Endothelial cell of umbilical vein (primary cell): ENCODE data around the gene DACT2. TPM values are rescaled to one million over a fixed set of nuclear protein-coding genes. Genes with fewer than 3 reads are reported as not detected.

Experiments
- BruUV-seq: library from RNA; stranded (reverse); fragments of 400-500 nt; replicated peaks from 2 replicates; lab custom pipeline; 2021; lab: Mats Ljungman, UMichigan
- CTCF ChIA-PET: fragments of 300-600, 350-600 bp; sonication (Branson Sonifier 250); formaldehyde crosslinking; loops from one replicate; lab custom pipeline; 2021; ENCODE audit warnings: antibody characterized with exemption, inconsistent platforms; lab: Charles Lee
- POLR2A ChIA-PET: fragments of 300-600, 350-600 bp; sonication (Branson Sonifier 250); formaldehyde crosslinking; loops from one replicate; lab custom pipeline; 2021; ENCODE audit warnings: antibody characterized with exemption, inconsistent platforms; lab: Charles Lee
- DNase-seq: peaks from one replicate; pipeline ENCODE4 v3.0.0-alpha.2; 2011; ENCODE audit warnings: low read depth, low spot score
- FAIRE-seq: peaks from 2 replicates; lab custom pipeline; 2011; peaks lifted over from hg19 to GRCh38; lab: Jason Lieb, UNC
- H2AFZ ChIP-seq: 2 replicates; pipeline ENCODE4 v1.6.0; 2012; ENCODE audit warnings: low read depth, low read length, control low read depth, inconsistent platforms
- H3K27ac ChIP-seq: 2 replicates; pipeline ENCODE4 v1.5.1; 2011; ENCODE audit warnings: low read depth, mild to moderate bottlenecking, control low read depth, low read length, moderate library complexity; ENCODE audit not compliant: insufficient read depth
- H3K27me3 ChIP-seq, 2 experiments: 2 replicates each; pipeline versions ENCODE4 v1.6.0 to v1.6.1; 2011; ENCODE audit warnings: low read length in 2 of 2, mixed read lengths in 1 of 2; ENCODE audit not compliant: control insufficient read depth in 2 of 2, insufficient read depth in 2 of 2
- H3K36me3 ChIP-seq, 2 experiments: 2 replicates in 1 of 2; 3 replicates in 1 of 2; pipeline ENCODE4 v1.5.1; 2011; ENCODE audit warnings: low read length in 2 of 2, mild to moderate bottlenecking in 1 of 2, moderate library complexity in 1 of 2; ENCODE audit not compliant: control insufficient read depth in 2 of 2, insufficient read depth in 2 of 2; ENCODE audit errors: extremely low read depth in 1 of 2
- H3K4me1 ChIP-seq: 3 replicates; pipeline ENCODE4 v1.5.1; 2011; ENCODE audit warnings: mild to moderate bottlenecking, low read length; ENCODE audit not compliant: control insufficient read depth, insufficient read depth; ENCODE audit errors: extremely low read depth
- H3K4me2 ChIP-seq: 2 replicates; pipeline ENCODE4 v1.6.1; 2011; ENCODE audit warnings: low read length, control low read depth, mixed read lengths; ENCODE audit not compliant: insufficient read depth
- H3K4me3 ChIP-seq, 3 experiments: fragments of 200-600 bp in 1 of 3; sonication (generic), shearing (Covaris generic) in 1 of 3; replicated peaks in 1 of 3; 2 replicates each; pipeline ENCODE4 v1.5.1; 2011 to 2016; ENCODE audit warnings: control low read depth in 3 of 3, low read length in 3 of 3, mild to moderate bottlenecking in 2 of 3, inconsistent platforms in 1 of 3, low read depth in 1 of 3, moderate library complexity in 1 of 3; ENCODE audit not compliant: insufficient read depth in 1 of 3
- H3K79me2 ChIP-seq: 2 replicates; pipeline ENCODE4 v1.6.0; 2012; ENCODE audit warnings: low read length, inconsistent platforms; ENCODE audit not compliant: control insufficient read depth, insufficient read depth
- H3K9ac ChIP-seq: replicated peaks from 2 replicates; pipeline ENCODE3; 2011; ENCODE audit warnings: low read length, control low read depth; ENCODE audit not compliant: insufficient read depth; ENCODE audit errors: extremely low read depth
- H3K9me1 ChIP-seq: replicated peaks from 3 replicates; pipeline ENCODE4 v1.6.0; 2011; ENCODE audit warnings: mild to moderate bottlenecking, low read length; ENCODE audit not compliant: control insufficient read depth, insufficient read depth; ENCODE audit errors: extremely low read depth
- H3K9me3 ChIP-seq: replicated peaks from 2 replicates; pipeline ENCODE4 v1.5.1; 2012; ENCODE audit warnings: low read length, inconsistent platforms; ENCODE audit not compliant: control insufficient read depth, insufficient read depth
- H4K20me1 ChIP-seq: replicated peaks from 2 replicates; pipeline ENCODE3; 2011; ENCODE audit warnings: mild to moderate bottlenecking, low read length; ENCODE audit not compliant: control insufficient read depth, insufficient read depth; ENCODE audit errors: extremely low read depth
- CTCF ChIP-seq, 2 donors: IDR thresholded peaks; 1 replicate in 1 of 2; 2 replicates in 1 of 2; pipeline ENCODE4 v1.5.1; 2011; ENCODE audit warnings: low read length in 2 of 2, mild to moderate bottlenecking in 2 of 2, moderate library complexity in 2 of 2, control low read depth in 1 of 2, inconsistent platforms in 1 of 2, low read depth in 1 of 2; ENCODE audit not compliant: insufficient read depth in 1 of 2; ENCODE audit errors: extremely low read depth in 1 of 2
- EZH2 ChIP-seq: IDR thresholded peaks from 2 replicates; pipeline ENCODE4 v1.6.1; 2012; ENCODE audit warnings: borderline replicate concordance, low read depth, mild to moderate bottlenecking, moderate library complexity, low read length, inconsistent platforms; ENCODE audit not compliant: severe bottlenecking
- FOS ChIP-seq: IDR thresholded peaks from 2 replicates; pipeline ENCODE4 v1.6.1; 2011; ENCODE audit warnings: mild to moderate bottlenecking, low read length, moderate library complexity, borderline replicate concordance; ENCODE audit not compliant: insufficient read depth
- GATA2 ChIP-seq: IDR thresholded peaks from 2 replicates; pipeline ENCODE4 v1.7.0; 2011; ENCODE audit warnings: low read depth, mild to moderate bottlenecking, moderate library complexity, mixed read lengths, low read length; ENCODE audit not compliant: insufficient read length, insufficient read depth
- JUN ChIP-seq: IDR thresholded peaks from 2 replicates; pipeline ENCODE4 v1.6.1; 2011; ENCODE audit warnings: borderline replicate concordance, low read depth; ENCODE audit not compliant: insufficient read length, insufficient read depth
- MYC ChIP-seq: IDR thresholded peaks from one replicate; pipeline ENCODE4 v1.6.1; 2011; ENCODE audit warnings: mild to moderate bottlenecking, low read depth, low read length
- POLR2A ChIP-seq: IDR thresholded peaks from 2 replicates; pipeline ENCODE4 v1.6.1; 2012; ENCODE audit warnings: low read depth, mild to moderate bottlenecking, control low read depth, low read length
- POLR2AphosphoS5 ChIP-seq: IDR thresholded peaks from 2 replicates; pipeline ENCODE4 v1.6.1; 2012; ENCODE audit warnings: low read depth, mild to moderate bottlenecking, control low read depth, low read length, moderate library complexity; ENCODE audit not compliant: insufficient read depth
- dilution Hi-C: fragments of 300-500 bp; cut with MboI; formaldehyde crosslinking; loops from one replicate; pipeline ENCODE4 v1.15.0; 2019; ENCODE audit warnings: low sequenced_read_pairs; ENCODE audit not compliant: extremely low pct_ligation_motif_present
- intact Hi-C: fragments of 100-400 bp; cut with micrococcal nuclease; formaldehyde crosslinking; loops from one replicate; pipeline ENCODE4 v1.10.0; 2022
- polyA plus RNA-seq, 4 experiments: library from polyadenylated mRNA; depleted of rRNA in 3 of 4; stranded (reverse) in 3 of 4; unstranded in 1 of 4; fragments of >200 nt; gene quantifications; 2 replicates each; pipeline versions ENCODE4 v1.2.1 to v1.2.3, GENCODE V29; 2011 to 2012; ENCODE audit warnings: missing spikeins in 1 of 4
- total RNA-seq: library from RNA; stranded (reverse); gene quantifications from 2 replicates; pipeline ENCODE4 v1.2.3, GENCODE V29; 2021
- TF ChIP-seq, protein P1 (sequence below): IDR thresholded peaks from 2 replicates; pipeline ENCODE4 v1.6.1; 2011; ENCODE audit not compliant: insufficient read depth, insufficient read length

The DACT2 gene
- total and polyA plus RNA-seq, 2 donors (not counting 3 experiments of a cell fraction or from before 2014, with no cell fraction given) = not detected

- no peak overlapping the region for H3K27ac ChIP-seq
- no peak overlapping the region for H3K4me2 ChIP-seq
- no peak overlapping the region for H3K9ac ChIP-seq
- H2AFZ ChIP-seq = no peak overlapping the region
- dilution Hi-C loops = no loop called here
- no peaks in the 10 kb centered on the region for H3K36me3 ChIP-seq
- no peaks in the 10 kb centered on the region for H3K4me1 ChIP-seq
- DNase-seq (no peak), FAIRE-seq (no peak)
- ChIA-PET POLR2A (no interaction called here), CTCF (no interaction called here)
- no TSS peak for BruUV-seq
- TF ChIP-seq, protein P1, sequence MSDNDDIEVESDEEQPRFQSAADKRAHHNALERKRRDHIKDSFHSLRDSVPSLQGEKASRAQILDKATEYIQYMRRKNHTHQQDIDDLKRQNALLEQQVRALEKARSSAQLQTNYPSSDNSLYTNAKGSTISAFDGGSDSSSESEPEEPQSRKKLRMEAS = no peak
- TF ChIP-seq GATA2 (no peak), POLR2A (no peak), JUN (no peak), EZH2 (no peak), CTCF (IDR thresholded peaks at IDR 0.05; ENCODE audit: extremely low read depth in 1 of 2, insufficient read depth in 1 of 2, low read depth in 1 of 2, low read length in 2 of 2) (no peak), MYC (no peak), POLR2AphosphoS5 (no peak), FOS (no peak)
- no peaks in the 10 kb centered on the region for H3K79me2 ChIP-seq
- H3K27me3 ChIP-seq = no peaks in the 10 kb centered on the region
- H3K9me3 ChIP-seq = peaks cover 2% of the 10 kb centered on the region
- H4K20me1 ChIP-seq = no peaks in the 10 kb centered on the region
- no peaks in the 10 kb centered on the region for H3K9me1 ChIP-seq
- intact Hi-C loops = no loop called here
- H3K4me3 ChIP-seq = no peak overlapping the region
Observed at GRCh38 chr6:168256940-168257339, 62.6 kb downstream of the DACT2 start.

Other genes with a start within 250 kb of the DACT2 start
- gene FRMD1, start 240.6 kb downstream of the DACT2 start, total RNA-seq = not detected in 2 replicates
- gene FRMD1, start 240.6 kb downstream of the DACT2 start, polyA plus RNA-seq = not detected in 2 replicates
- gene SMOC2, start 121.4 kb upstream of the DACT2 start, total RNA-seq = not detected in 2 replicates
- gene SMOC2, start 121.4 kb upstream of the DACT2 start, polyA plus RNA-seq = not detected in 2 replicates